GM20431 (cell line): ENCODE measurements around the gene PPM1H.

ENCODE experiments used
- in situ Hi-C: fragments of 300-500 bp; cut with MseI, MboI; formaldehyde crosslinking; loops from one replicate; pipeline ENCODE4 v1.15.0; 2020; ENCODE audit warnings: low sequenced_read_pairs; ENCODE audit not compliant: unreplicated experiment

The PPM1H gene

GRCh38 chr12:62603061-62603810 is 331.7 kb downstream of the PPM1H start:
- in situ Hi-C loops: no loop called here

- in situ Hi-C loops: no loop called here
These were observed 332.5 kb downstream of the PPM1H start for GRCh38 chr12:62602255-62603060.

- in situ Hi-C loops: no loop called here
These were observed 333.2 kb downstream of the PPM1H start for GRCh38 chr12:62601765-62602164.

- in situ Hi-C loops: loop anchor here (25.0 kb wide), 1 partner anchor 187 kb away; no protein-coding TSS in a partner anchor
These were observed 335.0 kb downstream of the PPM1H start for GRCh38 chr12:62599854-62600437.

- in situ Hi-C loops: loop anchor here (25.0 kb wide), 1 partner anchor 188 kb away; no protein-coding TSS in a partner anchor
These were observed 336.1 kb downstream of the PPM1H start for GRCh38 chr12:62598846-62599245.

- in situ Hi-C loops: loop anchor here (25.0 kb wide), 1 partner anchor 190 kb away; no protein-coding TSS in a partner anchor
These were observed 337.7 kb downstream of the PPM1H start for GRCh38 chr12:62597253-62597652.
